K562 (cell line): ENCODE results near the gene RELL2. TPM values are rescaled to one million over a fixed set of nuclear protein-coding genes. Genes with fewer than 3 reads are reported as not detected.

Experiments
- BMI1 ChIP-seq: fragments of 150-350 bp; IDR thresholded peaks from 2 replicates; pipeline ENCODE4 v1.6.1; 2014; ENCODE audit warnings: low read length
- CBX1 ChIP-seq: sonication (generic); IDR thresholded peaks from 2 replicates; pipeline ENCODE4 v1.6.1; 2016; ENCODE audit warnings: antibody characterized with exemption, low read depth, mild to moderate bottlenecking
- CTBP1 ChIP-seq: fragments of 450-650 bp; IDR thresholded peaks from 2 replicates; pipeline ENCODE4 v1.6.1; 2016; ENCODE audit warnings: borderline replicate concordance
- CTCF ChIP-seq, 3 experiments: IDR thresholded peaks in 2 of 3; conservative IDR thresholded peaks in 1 of 3; 2 replicates each; pipeline ENCODE4 v1.5.1; 2011 to 2012; ENCODE audit warnings: low read length in 3 of 3, mild to moderate bottlenecking in 3 of 3, control low read depth in 2 of 3, improper control_type of control experiment in 1 of 3, inconsistent platforms in 1 of 3, low read depth in 1 of 3, mixed read lengths in 1 of 3, moderate library complexity in 1 of 3; ENCODE audit not compliant: insufficient read depth in 2 of 3
- CTCFL ChIP-seq: IDR thresholded peaks from 2 replicates; pipeline ENCODE4 v1.6.1; 2011; ENCODE audit warnings: borderline replicate concordance, low read depth, mild to moderate bottlenecking, moderate library complexity, low read length; ENCODE audit not compliant: insufficient read depth, poor library complexity, severe bottlenecking
- DNMT1 ChIP-seq: fragments of 450-650 bp; IDR thresholded peaks from 2 replicates; pipeline ENCODE4 v1.6.1; 2016; ENCODE audit warnings: antibody characterized with exemption, mild to moderate bottlenecking
- E2F1 ChIP-seq: sonication (generic); formaldehyde crosslinking; IDR thresholded peaks from 2 replicates; pipeline ENCODE4 v1.8.1; 2023; ENCODE audit warnings: mild to moderate bottlenecking, missing genetic modification reagents, moderate library complexity
- HDAC1 ChIP-seq, 2 experiments: fragments of 450-650 bp; IDR thresholded peaks; 2 replicates each; pipeline ENCODE4 v1.6.1; 2016 to 2017; ENCODE audit warnings: inconsistent platforms in 1 of 2, mild to moderate bottlenecking in 1 of 2, moderate library complexity in 1 of 2
- HMG20B ChIP-seq: fragments of 250-450 bp; sonication (Bioruptor Pico); IDR thresholded peaks from 2 replicates; pipeline ENCODE4 v1.5.0; 2021; ENCODE audit warnings: mild to moderate bottlenecking
- KLF10 ChIP-seq: fragments of 250-450 bp; sonication (Bioruptor Pico); IDR thresholded peaks from 2 replicates; pipeline ENCODE4 v1.6.1; 2021; ENCODE audit warnings: matching md5 sums
- MYBL2 ChIP-seq, 2 experiments: fragments of 450-650 bp in 1 of 2; sonication (generic) in 1 of 2; formaldehyde crosslinking in 1 of 2; IDR thresholded peaks; 2 replicates each; pipeline versions ENCODE4 v1.6.1 to v1.8.1; 2017 to 2022; ENCODE audit warnings: borderline replicate concordance in 1 of 2, inconsistent platforms in 1 of 2, low read depth in 1 of 2, mild to moderate bottlenecking in 1 of 2, missing genetic modification reagents in 1 of 2, moderate library complexity in 1 of 2
- RBM15 ChIP-seq: fragments of 200-400 bp; formaldehyde crosslinking; IDR thresholded peaks from 2 replicates; pipeline ENCODE4 v1.6.1; 2018; ENCODE audit warnings: mild to moderate bottlenecking, low read length, moderate library complexity; ENCODE audit not compliant: insufficient read depth
- RBM22 ChIP-seq: fragments of 200-400 bp; formaldehyde crosslinking; IDR thresholded peaks from 2 replicates; pipeline ENCODE4 v1.6.1; 2018; ENCODE audit warnings: low read length, low read depth; ENCODE audit not compliant: poor library complexity, severe bottlenecking
- RBM25 ChIP-seq: fragments of 200-400 bp; formaldehyde crosslinking; IDR thresholded peaks from 2 replicates; pipeline ENCODE4 v1.6.1; 2018; ENCODE audit warnings: low read length, low read depth, moderate library complexity; ENCODE audit not compliant: severe bottlenecking
- SLC30A9 ChIP-seq: fragments of 250-450 bp; sonication (Bioruptor Pico); IDR thresholded peaks from 2 replicates; pipeline ENCODE4 v1.8.0; 2022; ENCODE audit warnings: mild to moderate bottlenecking, moderate library complexity
- TARDBP ChIP-seq: fragments of 450-650 bp; IDR thresholded peaks from 2 replicates; pipeline ENCODE4 v1.6.1; 2016
- TBL1XR1 ChIP-seq, 2 experiments: IDR thresholded peaks; 2 replicates each; pipeline ENCODE4 v1.6.1; 2012; ENCODE audit warnings: improper control_type of control experiment in 2 of 2, low read length in 2 of 2, mild to moderate bottlenecking in 1 of 2
- TRIM25 ChIP-seq: fragments of 450-650 bp; IDR thresholded peaks from 2 replicates; pipeline ENCODE4 v1.7.0; 2016; ENCODE audit warnings: borderline replicate concordance
- WHSC1 ChIP-seq: IDR thresholded peaks from one replicate; pipeline ENCODE4 v1.6.1; 2012; ENCODE audit warnings: low read length, control low read depth, inconsistent platforms
- polyA plus RNA-seq, 8 experiments: library from polyadenylated mRNA; depleted of rRNA in 4 of 8; stranded (reverse) in 5 of 8; unstranded in 3 of 8; fragments of >200 nt; fragmentation: Nextera tagmentation in 2 of 8; fragmentation: Illumina TruSeq in 1 of 8; extraction: Ambion mirVana in 2 of 8; extraction: Trizol in 1 of 8; gene quantifications; 2 replicates each; pipeline versions ENCODE4 v1.2.1 to v1.2.3, GENCODE V29; 2011 to 2014; ENCODE audit warnings: inconsistent platforms in 1 of 8, missing spikeins in 1 of 8
- total RNA-seq, 7 experiments: library from RNA; depleted of rRNA in 6 of 7; stranded (reverse); fragments of >200 nt in 6 of 7; fragmentation: Illumina TruSeq in 2 of 7; extraction: Trizol in 2 of 7; gene quantifications; 2 replicates each; pipeline versions ENCODE4 v1.2.1 to v1.2.3, GENCODE V29; 2011 to 2021; ENCODE audit warnings: low replicate concordance in 1 of 7

The RELL2 gene
- total and polyA plus RNA-seq, 9 of the 15 experiments (the other 6 are each of a cell fraction or from before 2014, with no cell fraction given), result 0.06 to 36.0 (median 14.3) TPM

- TF ChIP-seq CTCF (IDR thresholded peaks at IDR 0.05 in 2 of 3, conservative IDR thresholded peaks at IDR 0.05 in 1 of 3; ENCODE audit: insufficient read depth in 2 of 3, low read depth in 1 of 3, low read length in 3 of 3) (no peak), HMG20B (CRISPR knock-in tag) (no peak), TARDBP (no peak), WHSC1 (no peak), TRIM25 (no peak), SLC30A9 (no peak), RBM22 (no peak), KLF10 (CRISPR knock-in tag) (no peak), TBL1XR1 (IDR thresholded peaks at IDR 0.05; ENCODE audit: low read length in 2 of 2) (peak in 1 of 2 experiments; percentile 48; a peak in 1 of 4 replicates), E2F1 (no peak), RBM25 (no peak), RBM15 (no peak), HDAC1 (IDR thresholded peaks at IDR 0.05) (no peak), MYBL2 (IDR thresholded peaks at IDR 0.05; ENCODE audit: low read depth) (no peak), MYBL2 (CRISPR knock-in tag; IDR thresholded peaks at IDR 0.05; ENCODE audit: borderline replicate concordance) (no peak), DNMT1 (no peak), CTCFL (no peak), CBX1 (peak; percentile 42; the same call in 1 of the 2 replicates), CTBP1 (peak; percentile 30; the same call in 1 of the 2 replicates), BMI1 (no peak)
These were observed 45.2 kb downstream of the RELL2 start, which contains the start of gene ARAP3 (continued) for GRCh38 chr5:141681695-141682641.
